SIG-M5 treated with dmso at 0.1 percent for 504 hours (cell line): Measurements from ENCODE around the gene CCDC51.

ENCODE experiments used
- DNase-seq: peaks from one replicate; lab custom pipeline; 2025; ENCODE audit not compliant: unreplicated experiment; lab: John Stamatoyannopoulos, UW

CCDC51 gene

DNA sequence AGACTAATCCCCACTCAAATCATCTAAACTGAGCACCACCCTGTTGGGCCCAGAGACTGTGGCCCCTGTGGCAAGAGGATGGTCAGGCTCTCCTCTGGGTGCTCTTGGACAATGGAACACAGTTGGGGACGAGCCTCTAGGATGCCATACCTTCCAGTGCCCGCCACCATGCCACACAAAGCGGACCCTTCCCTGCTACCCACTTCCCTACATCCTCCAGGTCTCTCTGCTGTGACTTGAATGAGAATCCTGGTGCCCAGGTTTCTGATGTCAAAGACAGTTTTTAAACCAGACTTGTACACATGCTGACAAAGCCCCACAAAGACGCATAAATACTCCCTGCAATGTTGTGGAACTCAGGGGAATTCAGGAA lies 4.7 kb downstream of the CCDC51 start:
- DNase-seq, result no peak

GRCh38 chr3:48434591-48435222 lies 5.2 kb downstream of the CCDC51 start:
- DNase-seq, result no peak

GRCh38 chr3:48433472-48434118 lies 6.3 kb downstream of the CCDC51 start:
- no peak for DNase-seq

DNA sequence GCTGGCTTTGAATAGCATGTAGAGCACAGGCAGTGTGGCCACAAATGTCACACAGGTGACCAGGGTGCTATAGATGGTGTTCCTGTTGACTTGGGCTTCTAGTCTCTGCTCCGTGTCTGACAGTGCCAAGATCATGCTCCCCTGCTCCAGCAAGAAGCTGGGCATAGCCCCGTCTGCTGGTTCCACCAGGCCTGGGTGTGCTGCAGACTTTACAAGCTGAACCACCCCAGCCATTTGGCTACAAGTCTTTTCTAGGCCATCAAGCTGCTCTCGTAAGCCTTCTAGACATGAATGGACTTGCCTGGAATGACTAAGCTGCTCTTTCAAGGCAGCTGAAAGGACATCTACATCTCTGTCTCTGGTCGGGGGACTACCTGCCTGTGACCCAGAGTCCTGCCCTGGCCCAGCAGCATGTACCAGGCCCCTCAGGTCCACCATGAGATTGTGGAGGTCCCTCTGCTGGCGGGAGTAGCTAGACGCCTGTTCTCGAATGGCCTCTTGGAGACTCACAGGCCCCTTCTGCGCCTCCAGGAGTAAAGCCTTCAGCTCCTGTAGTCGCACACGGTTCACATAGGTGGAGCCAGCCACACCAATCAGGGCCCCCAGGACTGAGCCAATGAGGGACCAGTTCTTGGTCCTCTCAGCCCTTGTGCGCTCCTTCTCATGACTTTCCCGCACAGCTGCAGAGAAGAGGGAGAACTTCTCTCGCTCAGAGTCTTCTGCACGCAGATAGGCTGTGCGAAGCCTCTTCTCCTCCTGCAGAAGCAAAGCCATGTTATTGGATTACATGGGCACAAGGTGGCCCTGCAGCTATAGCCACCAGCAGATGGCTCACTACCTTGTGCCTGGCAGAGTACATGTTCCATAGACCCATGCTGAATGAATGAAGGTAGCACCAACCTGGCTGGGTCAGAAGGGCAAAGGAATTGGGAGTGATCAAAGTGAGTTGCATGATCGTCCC lies 7.2 kb downstream of the CCDC51 start:
- no peak for DNase-seq

DNA sequence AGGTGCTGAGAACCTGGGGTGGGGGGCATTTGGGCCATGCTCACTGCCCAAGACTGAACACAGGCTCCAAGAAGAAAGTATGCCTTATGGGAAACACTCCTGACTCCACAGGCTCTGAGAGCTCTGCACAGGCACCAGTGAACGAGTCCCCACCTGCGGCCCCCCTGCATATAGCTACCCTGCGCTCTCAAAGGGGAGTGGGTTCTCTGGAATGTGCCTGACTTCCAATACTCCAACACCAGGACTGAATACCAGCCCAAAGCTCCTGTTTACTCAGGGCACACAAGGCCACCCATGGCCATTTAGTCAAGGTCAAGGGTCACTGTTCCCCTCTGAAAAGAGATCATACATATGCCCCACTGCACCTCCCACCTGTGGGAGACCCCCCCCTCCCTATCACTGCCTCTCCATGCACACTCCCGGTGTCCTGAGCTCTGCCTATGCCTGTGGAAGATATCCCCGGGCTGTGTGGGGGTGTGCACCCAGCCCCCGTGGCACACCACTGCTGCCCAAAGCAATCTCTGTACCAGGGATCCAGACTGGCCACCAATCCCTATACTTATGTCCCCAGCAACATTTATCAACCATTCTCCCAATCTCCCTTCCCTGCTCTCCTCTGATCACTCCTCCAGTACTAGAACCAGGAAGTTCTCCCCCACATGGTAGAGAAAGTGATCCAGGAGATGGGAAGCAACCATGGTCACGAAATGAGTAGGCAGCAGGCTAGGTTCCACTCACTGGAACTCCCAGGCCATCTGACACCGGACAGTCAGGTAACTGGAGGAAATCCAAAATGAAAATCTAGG lies 8.5 kb downstream of the CCDC51 start:
- DNase-seq, result no peak

DNA sequence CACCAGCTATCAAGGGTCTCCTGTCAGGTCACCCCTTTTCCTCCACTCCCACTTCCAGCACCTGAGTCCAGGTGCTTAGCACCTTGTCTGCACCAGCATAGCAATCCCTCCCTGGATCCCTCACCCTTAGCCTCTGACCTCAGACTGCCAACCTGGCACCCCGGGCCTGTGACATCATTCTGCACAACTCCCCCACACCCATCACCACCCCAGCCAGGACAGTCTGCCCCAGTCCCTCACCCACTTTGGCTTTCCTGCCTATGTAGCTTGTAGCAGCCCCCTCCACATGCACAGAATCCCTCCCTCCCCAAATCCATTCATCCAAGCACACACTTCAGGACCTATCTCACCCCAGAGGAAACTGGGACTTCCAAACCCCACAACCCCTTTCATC lies 9.2 kb downstream of the CCDC51 start:
- DNase-seq, result no peak

- peak; percentile 50 for DNase-seq
These were observed 9.8 kb downstream of the CCDC51 start, which contains the start of gene PLXNB1 for GRCh38 chr3:48429960-48430707. PLXNB1 (minus strand) TSS chr3:48430086; CDS start chr3:48424611, 5,475 bp downstream.

DNA sequence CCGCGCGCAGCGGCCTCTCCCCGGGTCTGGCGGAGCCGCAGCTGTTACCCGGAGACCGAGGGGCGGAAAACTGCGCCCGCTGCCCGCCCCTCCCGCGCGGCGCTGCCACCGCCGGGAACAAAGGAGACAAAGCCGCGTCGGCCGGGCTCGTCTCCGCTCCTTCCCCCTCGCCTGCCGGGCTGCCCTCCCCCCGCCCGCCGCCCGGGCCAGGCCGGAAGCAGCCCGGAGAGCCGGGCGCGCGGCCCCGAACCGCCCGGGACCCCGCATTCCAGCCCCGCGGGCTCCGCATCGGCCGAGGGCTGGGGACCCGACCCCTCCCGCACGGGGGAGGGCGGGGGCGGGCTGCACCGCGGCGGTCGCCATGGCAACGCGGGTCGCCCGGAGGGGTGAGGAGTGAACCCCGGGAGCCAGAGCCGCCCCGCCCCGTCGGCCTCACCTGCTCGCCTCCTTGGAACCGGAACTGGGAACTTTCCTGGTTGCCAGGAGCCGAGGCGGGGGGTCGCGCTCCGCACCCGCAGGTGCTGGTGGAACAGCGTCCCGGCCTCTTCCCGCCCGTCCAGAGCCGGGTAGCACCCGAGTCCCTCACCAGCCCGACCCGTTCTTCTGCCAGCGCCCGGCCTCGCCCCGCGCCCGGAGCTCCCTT lies 10.5 kb downstream of the CCDC51 start:
- DNase-seq, result no peak

DNA sequence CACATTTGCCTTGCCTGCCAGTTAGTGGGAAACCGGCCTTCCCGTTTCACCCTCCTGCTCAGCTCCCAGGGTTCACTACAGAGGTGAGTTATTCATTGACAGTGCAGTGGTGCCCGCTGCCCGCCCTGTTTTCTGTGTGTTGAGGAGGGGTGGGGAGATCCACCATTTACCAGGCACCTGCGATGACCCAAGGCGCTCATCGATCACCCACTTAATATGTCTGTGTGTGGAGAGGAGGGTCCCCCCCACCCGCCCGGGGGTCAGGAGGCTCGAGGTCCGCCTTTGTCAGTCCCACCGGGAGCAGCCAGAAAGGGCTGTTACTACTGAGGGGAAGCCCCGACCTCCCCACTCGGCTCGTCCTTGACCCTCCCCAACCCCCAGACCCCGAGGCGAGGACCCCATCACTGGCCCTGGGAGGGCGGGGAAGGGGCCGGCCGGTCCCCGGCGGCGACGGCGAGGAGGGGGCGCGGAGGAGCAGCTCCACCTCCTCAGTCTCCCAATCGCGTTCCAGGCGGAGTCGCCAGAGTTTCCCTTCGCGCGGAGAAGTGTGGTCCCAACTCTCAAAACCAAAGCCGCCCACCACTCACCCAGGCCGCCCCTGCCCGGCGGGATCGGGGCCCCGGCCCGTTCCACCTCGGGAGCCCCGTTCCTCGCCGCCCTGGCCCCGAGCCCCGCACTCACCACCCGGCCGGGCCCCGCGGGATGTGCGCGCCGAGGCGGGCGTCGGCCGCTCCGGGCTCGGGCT lies 11.2 kb downstream of the CCDC51 start:
- no peak for DNase-seq

DNA sequence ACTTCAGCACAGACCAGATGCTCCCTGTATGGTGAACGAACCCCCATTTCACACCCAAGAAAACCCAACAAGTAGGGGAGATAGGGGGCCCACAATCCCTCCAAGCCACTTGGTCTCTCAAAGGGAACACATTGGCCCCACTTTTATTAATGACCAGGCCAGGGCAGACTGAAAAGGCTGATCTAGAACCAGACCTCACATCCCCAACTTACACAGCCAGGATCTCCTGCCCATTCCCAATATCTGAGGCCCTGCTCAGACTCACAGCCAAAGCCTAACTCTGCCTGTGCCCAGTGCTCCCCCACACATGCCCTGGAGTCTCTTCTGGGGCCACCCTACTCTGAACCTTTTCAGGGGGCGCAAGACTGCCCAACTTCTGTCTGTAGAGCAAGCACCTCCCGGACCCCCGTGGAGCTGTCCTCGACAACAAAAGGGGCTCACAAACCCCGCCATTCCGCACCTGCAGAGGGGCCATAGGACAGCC lies 11.8 kb downstream of the CCDC51 start:
- no peak for DNase-seq

GRCh38 chr3:48427630-48427962 lies 12.3 kb downstream of the CCDC51 start:
- no peak for DNase-seq

GRCh38 chr3:48426944-48427629 lies 12.8 kb downstream of the CCDC51 start:
- no peak for DNase-seq

GRCh38 chr3:48426401-48426909 lies 13.5 kb downstream of the CCDC51 start:
- no peak for DNase-seq

- DNase-seq, result no peak
These were observed 14.6 kb downstream of the CCDC51 start for GRCh38 chr3:48425281-48425812.

DNA sequence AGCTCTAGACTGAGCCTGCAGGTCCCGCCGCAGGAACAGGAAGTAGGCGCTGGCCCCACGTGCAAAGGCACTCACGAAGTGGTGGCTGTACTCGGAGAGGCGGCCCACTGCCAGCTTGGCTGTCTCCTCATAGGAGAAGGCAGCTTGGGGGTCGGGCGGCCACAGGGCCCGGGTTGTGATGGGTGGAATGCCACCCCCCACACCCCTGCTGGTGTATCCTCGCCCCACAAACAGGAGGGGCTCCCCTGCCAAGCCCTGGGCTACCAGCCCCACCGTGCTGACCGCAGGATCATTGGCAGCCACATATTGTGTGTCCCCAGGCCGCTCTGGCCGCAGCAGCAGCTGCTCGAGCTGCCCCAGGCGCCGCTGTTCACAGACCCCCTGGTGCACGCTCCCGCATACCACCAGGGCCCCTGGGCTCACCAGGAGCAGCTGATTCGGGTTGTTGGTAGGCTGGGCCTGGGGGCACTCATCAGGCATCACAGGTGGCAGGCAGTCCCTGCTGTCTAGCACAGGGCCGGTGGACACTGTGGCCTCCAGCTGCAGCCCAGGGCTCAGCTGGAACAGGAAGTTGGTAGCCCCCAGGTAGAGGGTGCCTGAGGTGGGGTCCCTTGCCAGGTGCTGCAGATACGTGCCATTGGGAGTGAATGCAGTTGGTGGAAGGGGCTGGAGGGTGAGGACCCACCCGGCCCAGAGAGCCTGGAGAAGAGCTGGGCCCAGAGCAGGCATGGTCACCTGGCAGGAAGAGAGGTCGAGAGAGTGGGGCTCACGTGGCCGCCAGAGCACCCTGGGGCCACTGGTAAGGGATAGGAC lies 15.8 kb downstream of the CCDC51 start:
- DNase-seq, result no peak

DNA sequence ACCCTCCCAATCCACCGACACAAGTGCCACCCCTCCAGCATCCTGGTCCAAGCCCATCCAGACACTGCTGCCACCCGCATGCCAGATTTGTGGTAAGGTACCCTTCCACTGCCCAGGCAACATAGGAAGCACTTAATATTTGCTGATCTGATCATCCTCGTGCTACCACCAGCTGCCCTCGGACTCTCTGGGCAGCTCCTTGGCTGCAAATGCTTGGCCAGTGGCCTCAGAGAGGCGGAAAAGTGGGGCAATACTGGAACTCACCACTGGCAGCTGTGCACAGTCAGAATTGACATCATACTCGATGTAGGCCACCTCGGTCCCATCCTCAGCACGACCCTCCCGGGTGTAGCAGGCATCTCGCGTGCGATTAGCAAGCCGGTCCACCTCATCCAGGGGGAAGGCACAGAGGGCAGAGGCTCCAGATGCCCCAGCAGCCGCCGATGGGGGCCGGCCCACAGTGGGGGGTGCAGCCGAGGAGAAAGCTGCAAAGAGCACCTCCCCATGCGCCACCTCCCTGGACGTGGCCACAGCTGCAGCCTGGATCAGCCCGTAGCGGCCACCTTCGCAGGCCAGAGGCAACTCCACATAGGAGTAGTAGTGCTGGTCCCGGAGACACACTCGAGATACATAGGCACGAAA lies 16.6 kb downstream of the CCDC51 start:
- no peak for DNase-seq

GRCh38 chr3:48422681-48423080 lies 17.2 kb downstream of the CCDC51 start:
- DNase-seq, result no peak
